SKM-1 (cell line): ENCODE data around the gene ARHGEF4.

Experiments
- DNase-seq: peaks from one replicate; lab custom pipeline; 2025; ENCODE audit not compliant: unreplicated experiment; lab: John Stamatoyannopoulos, UW

ARHGEF4 gene

GRCh38 chr2:131035112-131035825 is 198.6 kb downstream of the ARHGEF4 start:
- no peak for DNase-seq

DNA sequence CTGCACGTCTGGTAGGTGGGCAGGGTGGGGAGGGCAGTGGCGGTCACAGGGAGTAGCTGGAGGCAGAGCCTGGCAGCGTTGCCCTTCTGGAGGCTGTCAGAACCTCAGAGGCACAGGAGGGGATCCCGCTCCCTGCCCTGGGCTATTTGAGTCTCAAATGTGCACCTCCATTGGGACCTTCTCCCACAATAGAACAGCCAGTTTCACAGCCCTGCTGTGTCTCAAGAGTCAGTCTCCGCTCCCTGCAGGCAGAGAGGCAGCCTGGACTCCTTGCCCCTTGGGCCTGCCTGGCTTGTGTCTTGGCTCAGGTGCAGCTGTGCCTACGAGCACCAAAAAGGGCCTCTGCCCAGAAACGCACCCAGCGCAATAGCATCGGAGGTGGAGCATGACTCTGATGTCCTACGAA is 199.1 kb downstream of the ARHGEF4 start:
- no peak for DNase-seq

GRCh38 chr2:131036269-131036668 is 199.6 kb downstream of the ARHGEF4 start:
- DNase-seq: no peak

GRCh38 chr2:131036696-131037397 is 200.1 kb downstream of the ARHGEF4 start:
- no peak for DNase-seq

DNA sequence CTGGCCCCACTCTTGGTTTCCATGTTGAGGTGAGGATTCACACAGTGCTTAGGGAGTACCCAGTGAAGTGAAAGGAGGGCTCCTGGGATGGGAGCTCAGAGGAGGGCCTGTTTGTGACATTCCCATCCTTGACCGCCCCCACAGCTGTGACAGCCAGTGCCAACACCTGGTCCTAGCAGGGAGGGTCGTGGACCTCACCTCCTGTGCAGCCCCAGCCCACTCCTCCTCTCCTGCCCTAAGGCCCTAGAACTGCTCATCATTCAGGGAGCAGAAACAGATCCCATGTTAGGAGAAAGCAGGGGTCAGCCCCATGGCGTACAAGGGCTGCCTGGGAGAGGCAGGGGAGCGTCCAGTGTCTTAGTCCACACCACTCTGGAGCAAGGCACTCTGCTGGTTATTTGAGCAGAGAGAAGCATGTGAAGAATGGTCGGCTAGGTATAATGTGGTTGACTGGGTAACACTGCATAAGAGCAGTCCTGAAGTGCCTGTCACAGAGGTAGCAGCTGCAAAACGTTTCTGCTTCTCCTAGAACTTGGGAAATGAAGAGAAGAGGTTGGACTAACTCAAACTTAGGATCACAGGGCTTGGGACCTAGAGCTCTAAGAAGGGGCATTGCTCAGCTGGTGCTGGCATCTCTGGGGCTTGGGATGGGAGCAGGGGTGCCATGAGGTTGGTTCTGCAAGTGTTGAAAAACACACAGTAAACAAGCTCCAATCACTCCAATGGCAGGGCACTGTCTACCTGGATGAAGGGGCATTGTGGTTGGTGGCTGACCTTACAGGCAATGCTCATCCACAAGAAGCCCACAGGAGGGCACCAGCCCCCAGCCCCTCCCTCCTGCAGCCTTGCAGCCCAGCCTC is 200.9 kb downstream of the ARHGEF4 start:
- DNase-seq: no peak

DNA sequence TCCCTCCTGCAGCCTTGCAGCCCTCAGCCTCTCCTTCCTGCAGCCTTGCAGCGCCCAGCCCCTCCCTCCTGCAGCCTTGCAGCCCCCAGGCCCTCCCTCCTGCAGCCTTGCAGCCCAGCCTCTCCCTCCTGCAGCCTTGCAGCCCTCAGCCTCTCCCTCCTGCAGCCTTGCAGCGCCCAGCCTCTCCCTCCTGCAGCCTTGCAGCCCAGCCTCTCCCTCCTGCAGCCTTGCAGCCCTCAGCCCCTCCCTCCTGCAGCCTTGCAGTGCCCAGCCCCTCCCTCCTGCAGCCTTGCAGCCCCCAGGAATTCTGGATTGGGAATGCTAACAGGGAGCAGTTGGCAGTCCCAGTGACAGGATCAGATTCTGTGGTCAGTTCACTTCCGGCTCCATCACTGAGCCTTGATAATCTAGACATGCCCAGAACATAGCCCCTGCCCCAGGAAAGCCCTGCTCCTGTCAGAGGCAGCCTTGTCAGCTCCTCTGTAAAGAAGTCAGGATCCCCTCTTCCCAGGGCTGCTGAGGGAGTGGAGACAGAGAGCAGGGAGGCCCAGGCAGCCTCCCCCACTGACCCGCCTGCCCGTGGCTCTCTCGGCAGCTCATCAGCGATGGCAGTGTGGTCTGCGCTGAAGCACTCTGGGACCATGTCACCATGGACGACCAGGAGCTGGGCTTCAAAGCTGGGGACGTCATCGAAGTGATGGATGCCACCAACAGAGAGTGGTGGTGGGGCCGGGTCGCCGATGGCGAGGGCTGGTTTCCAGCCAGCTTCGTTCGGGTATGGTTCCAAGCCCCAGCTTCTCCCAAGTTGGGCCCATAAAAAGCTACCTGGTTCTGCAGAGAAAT is 201.8 kb downstream of the ARHGEF4 start:
- no peak for DNase-seq

GRCh38 chr2:131039101-131039440 is 202.4 kb downstream of the ARHGEF4 start:
- no peak for DNase-seq

DNA sequence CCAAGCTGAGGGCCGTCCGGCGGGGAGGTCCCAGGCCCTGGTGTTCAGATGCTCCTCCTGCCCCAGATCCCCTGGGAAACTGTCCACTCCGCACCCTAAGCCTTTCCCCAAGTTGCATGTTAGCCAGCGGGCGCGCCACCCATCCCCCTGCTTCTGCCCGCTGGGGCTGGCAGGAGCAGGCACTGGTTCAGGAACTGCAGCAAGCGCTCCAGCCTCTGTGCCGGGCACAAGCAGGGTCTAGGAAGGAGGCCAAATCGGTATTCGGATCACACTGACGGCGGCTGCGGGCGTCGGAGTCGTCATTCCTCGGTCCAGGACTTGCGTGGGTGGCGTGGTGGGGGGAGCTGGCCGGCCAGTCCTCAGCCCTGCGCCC is 202.8 kb downstream of the ARHGEF4 start:
- DNase-seq: no peak

GRCh38 chr2:131039908-131040660 is 203.4 kb downstream of the ARHGEF4 start:
- DNase-seq: no peak

GRCh38 chr2:131040661-131041401 is 204.1 kb downstream of the ARHGEF4 start:
- DNase-seq: no peak

DNA sequence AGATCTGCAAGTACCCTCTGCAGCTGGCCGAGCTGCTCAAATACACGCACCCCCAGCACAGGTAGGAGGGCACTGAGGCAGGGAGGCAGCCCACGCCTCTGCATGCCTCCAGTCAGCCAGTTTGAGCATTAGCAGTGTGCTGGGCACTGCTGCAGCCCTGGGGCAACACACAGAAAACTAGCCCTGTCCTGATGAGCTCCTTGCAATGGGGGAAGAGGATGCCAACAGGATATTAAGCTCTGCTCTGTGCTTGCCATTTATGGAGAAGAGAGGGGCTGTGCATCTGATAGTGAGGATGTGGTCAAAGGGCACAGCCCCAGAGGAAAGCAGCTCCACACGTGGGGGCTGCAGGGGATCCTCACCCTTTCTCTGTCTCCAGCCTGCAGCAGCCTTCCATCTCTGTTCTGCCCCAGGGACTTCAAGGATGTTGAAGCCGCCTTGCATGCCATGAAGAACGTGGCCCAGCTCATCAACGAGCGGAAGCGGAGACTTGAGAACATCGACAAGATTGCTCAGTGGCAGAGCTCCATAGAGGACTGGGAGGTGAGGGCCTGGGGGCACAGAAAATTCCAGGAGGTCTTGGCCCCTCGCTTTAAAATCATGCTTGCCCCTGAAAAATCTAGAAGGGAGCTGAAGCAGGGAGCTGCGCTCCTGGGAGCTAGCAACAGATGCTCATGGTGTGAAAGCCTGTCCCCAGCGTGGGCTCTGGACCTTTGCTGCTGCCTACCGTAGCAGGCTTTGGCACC is 204.9 kb downstream of the ARHGEF4 start:
- DNase-seq: no peak

DNA sequence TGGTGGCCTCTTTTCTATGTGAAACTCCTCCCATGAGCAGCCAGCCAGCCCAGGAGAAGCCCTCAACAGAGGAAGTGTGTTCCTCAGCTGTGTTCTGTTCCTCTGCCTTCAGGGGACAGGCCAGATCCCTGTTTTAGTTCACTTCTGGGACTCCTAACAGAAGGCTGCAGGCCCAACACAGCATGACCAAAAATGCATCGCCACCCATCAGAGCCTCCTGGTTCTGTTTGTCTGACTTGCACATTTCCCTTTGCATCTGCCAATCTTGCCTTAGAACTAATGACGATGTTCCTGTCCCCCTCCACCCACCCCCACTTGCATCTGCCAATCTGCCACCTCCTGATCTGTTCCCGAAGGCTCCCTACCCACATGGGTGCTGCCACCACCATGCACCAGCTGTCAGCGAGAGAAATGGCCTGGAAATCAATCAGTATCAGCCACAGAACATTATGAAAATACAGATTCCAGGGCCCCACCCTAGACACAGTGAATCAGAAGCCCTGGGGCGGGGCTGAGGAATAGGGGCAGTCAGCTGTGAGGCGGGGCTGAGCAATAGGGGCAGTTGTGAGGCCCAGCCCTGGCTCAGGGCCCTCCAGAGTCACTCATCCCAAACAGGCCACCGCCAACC is 205.5 kb downstream of the ARHGEF4 start:
- no peak for DNase-seq

DNA sequence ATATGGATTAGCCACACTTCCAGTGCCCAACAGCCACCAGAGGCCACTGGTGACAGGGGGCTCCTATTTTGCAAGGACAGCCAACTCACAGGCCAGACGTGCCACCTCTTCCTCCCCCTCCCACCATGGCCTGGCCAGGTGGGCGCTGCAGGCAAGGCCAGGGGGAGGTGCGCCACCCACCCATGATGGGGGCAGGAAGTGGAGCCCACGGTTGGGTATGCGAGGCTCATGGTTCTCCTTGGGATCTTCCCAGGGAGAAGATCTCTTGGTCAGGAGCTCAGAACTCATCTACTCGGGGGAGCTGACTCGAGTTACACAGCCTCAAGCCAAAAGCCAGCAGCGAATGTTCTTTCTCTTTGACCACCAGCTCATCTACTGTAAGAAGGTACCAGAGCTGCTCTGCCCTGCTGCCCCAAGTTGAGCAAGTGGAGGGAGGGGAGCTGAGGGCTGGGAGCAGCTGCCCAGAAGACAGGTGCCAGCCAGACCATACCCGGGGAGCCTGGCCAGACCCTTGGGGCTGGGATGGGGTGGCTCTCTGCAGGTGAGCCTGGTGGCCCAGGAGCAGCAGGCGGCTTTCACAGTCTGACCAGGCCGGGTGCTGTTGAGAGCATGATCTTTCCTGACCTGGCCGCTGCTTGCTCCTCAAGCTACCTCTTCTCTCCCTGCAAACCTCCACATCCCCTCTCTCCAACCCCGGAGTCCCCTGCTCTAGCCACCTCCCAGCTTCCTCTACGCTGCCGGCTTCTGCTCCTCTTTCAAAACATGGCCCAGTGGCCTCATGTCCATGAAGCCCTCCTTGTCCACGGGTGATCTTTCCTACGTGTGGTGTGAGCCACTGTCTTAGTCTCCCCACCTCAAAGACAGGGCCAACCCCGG is 206.7 kb downstream of the ARHGEF4 start:
- DNase-seq: no peak

- DNase-seq: no peak
These were observed 207.5 kb downstream of the ARHGEF4 start for GRCh38 chr2:131044075-131044756.

- no peak for DNase-seq
These were observed 208.0 kb downstream of the ARHGEF4 start for GRCh38 chr2:131044757-131045150.

- DNase-seq: no peak
These were observed 208.7 kb downstream of the ARHGEF4 start for GRCh38 chr2:131045286-131046027.
